Mesothelial cell of epicardium (in vitro differentiated cells): ENCODE results near the gene CHODL. TPM values are rescaled to one million over a fixed set of nuclear protein-coding genes. Genes with fewer than 3 reads are reported as not detected.

Experiments
- DNase-seq, 2 experiments: peaks; one replicate each; pipeline ENCODE4 v3.0.0; 2021; ENCODE audit warnings: low spot score in 2 of 2; ENCODE audit not compliant: unreplicated experiment in 2 of 2
- H3K27ac Mint-ChIP-seq: 2 replicates; pipeline ENCODE4 v1.8.0; 2021; ENCODE audit warnings: mixed read lengths
- H3K27me3 Mint-ChIP-seq: 2 replicates; pipeline ENCODE4 v1.8.0; 2021; ENCODE audit warnings: low read depth, mixed read lengths
- H3K36me3 Mint-ChIP-seq: 2 replicates; pipeline ENCODE4 v1.8.0; 2021; ENCODE audit warnings: mixed read lengths
- H3K4me1 Mint-ChIP-seq: 2 replicates; pipeline ENCODE4 v1.8.0; 2021; ENCODE audit warnings: mixed read lengths
- H3K4me3 Mint-ChIP-seq: 2 replicates; pipeline ENCODE4 v1.8.0; 2021; ENCODE audit warnings: mild to moderate bottlenecking, moderate library complexity, mixed read lengths
- H3K9me3 Mint-ChIP-seq: 2 replicates; pipeline ENCODE4 v1.8.0; 2021; ENCODE audit warnings: mixed read lengths
- CTCF ChIP-seq: fragments of 200-600 bp; sonication (generic); IDR thresholded peaks from one replicate; pipeline ENCODE4 v1.5.0; 2021; ENCODE audit warnings: antibody characterized with exemption; ENCODE audit not compliant: unreplicated experiment
- total RNA-seq: library from RNA; stranded (reverse); gene quantifications from 3 replicates; pipeline ENCODE4 v1.2.1, GENCODE V29; 2021

The CHODL gene
- total RNA-seq, 1 donor from 2014 or later, result 0.72 TPM

- no peaks in the 10 kb centered on the region for H3K36me3 Mint-ChIP-seq
- DNase-seq, result no peak
- peaks cover 3% of the 10 kb centered on the region for H3K9me3 Mint-ChIP-seq
- peaks cover 2% of the 10 kb centered on the region for H3K27me3 Mint-ChIP-seq
- H3K27ac Mint-ChIP-seq, result no peak overlapping the region
- no peaks in the 10 kb centered on the region for H3K4me1 Mint-ChIP-seq
- TF ChIP-seq CTCF, result no peak
- H3K4me3 Mint-ChIP-seq, result no peak overlapping the region
Observed at GRCh38 chr21:18228060-18228739, 16.4 kb upstream of the CHODL start.

DNA sequence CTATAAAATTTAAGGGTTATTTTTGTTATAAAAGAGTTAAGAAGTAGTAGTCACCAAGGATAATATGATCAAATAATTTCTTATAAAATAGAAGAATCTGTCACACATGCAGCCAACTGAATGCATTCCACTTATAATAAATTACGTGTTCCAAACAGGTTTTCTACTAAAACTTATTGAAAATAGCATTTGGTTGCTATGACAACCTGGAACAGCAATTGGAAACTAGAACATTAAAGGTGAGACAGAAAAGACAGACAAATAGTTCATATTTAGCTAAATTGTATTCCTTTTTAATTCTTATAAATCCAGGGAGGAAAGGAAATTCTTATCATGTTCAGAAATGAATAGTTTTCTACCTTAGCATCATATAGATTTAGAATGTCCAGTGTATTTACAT lies 9.1 kb upstream of the CHODL start:
- Mint-ChIP-seq H3K36me3 (no peaks in the 10 kb centered on the region), H3K9me3 (peaks cover 9% of the 10 kb centered on the region), H3K27ac (no peak overlapping the region), H3K4me1 (no peaks in the 10 kb centered on the region), H3K27me3 (peaks cover 18% of the 10 kb centered on the region), H3K4me3 (no peak overlapping the region)
- no peak for DNase-seq
- no peak for TF ChIP-seq CTCF

GRCh38 chr21:18245464-18245967 lies 883 bp downstream of the CHODL start:
- no peaks in the 10 kb centered on the region for H3K9me3 Mint-ChIP-seq
- peaks cover 5% of the 10 kb centered on the region for H3K4me1 Mint-ChIP-seq
- no peaks in the 10 kb centered on the region for H3K36me3 Mint-ChIP-seq
- H3K27ac Mint-ChIP-seq, result no peak overlapping the region
- no peak for DNase-seq
- TF ChIP-seq CTCF, result no peak
- H3K4me3 Mint-ChIP-seq, result peak overlapping the region; percentile 66
- H3K27me3 Mint-ChIP-seq, result peaks cover 74% of the 10 kb centered on the region

DNA sequence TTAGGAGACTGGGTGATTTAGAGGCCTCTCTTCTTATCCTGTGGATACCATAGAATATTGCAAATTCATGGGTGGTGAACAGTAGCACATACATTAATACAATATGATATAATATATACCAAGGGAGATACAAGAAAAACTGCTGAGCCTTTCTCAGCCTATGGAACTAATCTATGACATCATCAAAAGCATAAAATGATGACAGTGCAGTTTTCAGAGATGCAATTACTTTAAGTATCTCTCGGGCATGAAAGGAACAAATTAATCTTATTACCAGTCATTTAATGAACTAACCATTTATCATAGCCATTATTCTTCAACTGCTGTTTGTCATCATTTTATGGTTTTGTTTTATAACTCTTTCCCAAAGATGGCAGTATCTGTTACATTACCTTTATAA lies 3.5 kb downstream of the CHODL start:
- Mint-ChIP-seq H3K9me3 (no peaks in the 10 kb centered on the region), H3K4me3 (no peak overlapping the region), H3K4me1 (peaks cover 10% of the 10 kb centered on the region), H3K27me3 (peaks cover 59% of the 10 kb centered on the region), H3K27ac (no peak overlapping the region), H3K36me3 (no peaks in the 10 kb centered on the region)
- DNase-seq, result no peak
- TF ChIP-seq CTCF, result no peak

DNA sequence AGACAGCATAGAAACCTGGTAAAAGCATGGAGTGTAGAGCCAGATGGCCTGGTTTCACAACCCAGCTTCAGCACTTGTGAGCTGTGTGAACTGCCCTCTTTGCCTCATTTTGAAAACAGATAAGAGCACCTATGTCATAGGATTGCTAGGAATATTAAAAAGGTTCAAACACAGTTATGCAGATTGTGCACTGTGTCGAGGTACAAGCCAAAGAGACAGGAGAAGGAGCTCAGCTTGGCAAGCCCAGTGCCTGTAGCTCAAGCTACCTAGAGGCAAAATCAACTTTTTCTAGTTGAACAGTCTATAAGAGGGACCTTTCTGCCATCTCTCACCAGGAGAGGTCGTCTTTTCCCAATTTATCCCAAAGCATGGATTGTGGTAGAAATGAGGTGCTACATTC lies 5.0 kb downstream of the CHODL start:
- Mint-ChIP-seq H3K27ac (no peak overlapping the region), H3K4me1 (peaks cover 5% of the 10 kb centered on the region), H3K4me3 (no peak overlapping the region), H3K27me3 (peaks cover 47% of the 10 kb centered on the region), H3K9me3 (no peaks in the 10 kb centered on the region), H3K36me3 (no peaks in the 10 kb centered on the region)
- no peak for TF ChIP-seq CTCF
- no peak for DNase-seq

DNA sequence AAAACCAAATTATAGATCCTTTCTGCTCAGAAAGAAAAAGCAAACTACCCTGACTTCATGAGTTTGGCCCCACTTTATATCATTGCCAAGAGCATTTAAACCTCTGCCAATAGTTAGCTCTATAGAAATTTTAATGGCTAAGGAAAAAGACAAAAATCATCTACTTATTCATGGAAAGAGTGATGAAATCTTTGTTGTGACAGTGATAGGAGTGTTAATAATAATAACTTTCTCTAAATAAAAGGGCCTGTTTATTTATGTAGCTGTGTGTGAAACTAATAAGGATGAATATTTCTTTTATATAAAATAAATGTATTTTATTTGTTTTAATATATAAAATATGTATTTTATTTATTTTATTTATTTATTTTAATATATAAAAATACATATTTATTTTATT lies 6.4 kb downstream of the CHODL start:
- H3K4me1 Mint-ChIP-seq, result peaks cover 5% of the 10 kb centered on the region
- no peak overlapping the region for H3K27ac Mint-ChIP-seq
- no peak for TF ChIP-seq CTCF
- H3K9me3 Mint-ChIP-seq, result no peaks in the 10 kb centered on the region
- no peaks in the 10 kb centered on the region for H3K36me3 Mint-ChIP-seq
- DNase-seq, result no peak
- H3K27me3 Mint-ChIP-seq, result peaks cover 35% of the 10 kb centered on the region
- no peak overlapping the region for H3K4me3 Mint-ChIP-seq
